GM19455 (cell line): ENCODE measurements around the gene CBX1.

ENCODE experiments used
- ATAC-seq: cut with Tn5 transposase; IDR thresholded peaks from one replicate; pipeline ENCODE4 v1.9.1; 2021; ENCODE audit not compliant: unreplicated experiment

Gene CBX1

DNA sequence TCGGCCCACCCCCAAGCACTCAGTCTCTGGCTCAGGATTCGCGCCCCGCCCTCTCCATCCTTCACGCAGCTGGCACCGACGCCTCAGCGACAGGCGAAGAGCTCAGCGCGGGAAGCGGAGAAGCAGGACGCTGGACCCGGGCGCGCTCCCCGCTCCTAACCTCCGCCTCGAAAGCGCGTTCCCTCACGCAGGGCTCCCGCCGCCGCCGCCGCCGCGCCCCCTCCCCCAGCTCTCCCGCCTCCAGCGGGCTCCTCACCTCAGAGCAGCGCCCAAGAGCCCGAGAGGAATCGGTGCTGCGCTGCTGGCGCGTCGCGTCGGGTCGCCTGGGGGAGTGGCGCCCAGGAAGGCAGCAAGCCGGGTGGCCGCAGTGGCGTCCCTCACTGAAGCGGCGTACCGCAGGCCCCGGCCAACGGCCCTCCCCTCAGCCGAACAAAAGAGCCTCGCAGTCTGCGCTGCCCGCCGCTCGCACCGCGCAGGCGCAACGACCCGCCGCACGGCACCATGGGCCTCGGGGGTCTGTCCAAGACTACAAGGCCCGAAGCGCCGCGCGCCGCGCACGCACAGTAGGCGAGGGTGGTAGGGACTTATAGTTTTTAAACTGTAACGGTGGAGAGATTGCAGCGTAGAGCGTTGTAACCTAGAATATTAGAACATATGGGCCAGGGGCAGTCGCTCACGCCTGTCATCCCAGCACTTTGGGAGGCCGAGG lies at the start of gene CBX1:
CBX1 (minus strand) TSS at position 467 of the 709 bp plus-strand sequence. CDS start 24,474 bp downstream, outside the sequence.
- peak; percentile 91 for ATAC-seq

GRCh38 chr17:48150597-48151001 lies 49.3 kb upstream of the CBX1 start:
- ATAC-seq: no peak

DNA sequence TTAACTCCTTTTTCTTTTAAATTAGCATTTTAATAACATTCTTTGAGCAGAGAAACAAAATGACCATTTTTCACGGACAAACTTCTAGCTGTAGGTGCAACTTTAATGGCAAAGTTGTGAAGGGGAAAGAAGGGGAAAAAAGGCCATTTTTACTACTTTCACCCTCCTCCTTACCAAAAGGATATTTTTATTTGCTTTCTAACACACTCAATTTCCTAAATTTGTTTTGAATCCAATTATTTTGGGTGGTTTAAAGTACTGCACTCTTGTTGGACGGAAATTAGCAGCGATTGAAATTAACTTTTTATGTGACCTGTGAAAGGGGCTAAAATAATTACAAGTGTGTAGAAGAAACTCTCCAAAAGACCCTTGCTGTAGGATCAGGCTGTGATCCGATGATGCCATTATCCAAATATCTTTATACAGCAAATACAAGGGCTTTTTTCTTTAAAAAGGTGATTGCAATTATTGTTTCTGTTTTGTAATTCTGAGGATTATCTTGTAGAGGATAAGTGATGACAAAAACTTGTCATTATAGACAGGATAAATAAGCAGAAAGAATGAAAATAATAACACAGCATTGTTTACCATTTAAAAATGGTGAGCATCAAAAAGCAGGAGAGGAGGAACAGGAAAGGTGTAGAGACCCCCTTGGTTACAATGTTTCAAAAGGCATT lies 48.6 kb upstream of the CBX1 start:
- no peak for ATAC-seq

GRCh38 chr17:48148854-48149786 lies 47.8 kb upstream of the CBX1 start:
- ATAC-seq: no peak

DNA sequence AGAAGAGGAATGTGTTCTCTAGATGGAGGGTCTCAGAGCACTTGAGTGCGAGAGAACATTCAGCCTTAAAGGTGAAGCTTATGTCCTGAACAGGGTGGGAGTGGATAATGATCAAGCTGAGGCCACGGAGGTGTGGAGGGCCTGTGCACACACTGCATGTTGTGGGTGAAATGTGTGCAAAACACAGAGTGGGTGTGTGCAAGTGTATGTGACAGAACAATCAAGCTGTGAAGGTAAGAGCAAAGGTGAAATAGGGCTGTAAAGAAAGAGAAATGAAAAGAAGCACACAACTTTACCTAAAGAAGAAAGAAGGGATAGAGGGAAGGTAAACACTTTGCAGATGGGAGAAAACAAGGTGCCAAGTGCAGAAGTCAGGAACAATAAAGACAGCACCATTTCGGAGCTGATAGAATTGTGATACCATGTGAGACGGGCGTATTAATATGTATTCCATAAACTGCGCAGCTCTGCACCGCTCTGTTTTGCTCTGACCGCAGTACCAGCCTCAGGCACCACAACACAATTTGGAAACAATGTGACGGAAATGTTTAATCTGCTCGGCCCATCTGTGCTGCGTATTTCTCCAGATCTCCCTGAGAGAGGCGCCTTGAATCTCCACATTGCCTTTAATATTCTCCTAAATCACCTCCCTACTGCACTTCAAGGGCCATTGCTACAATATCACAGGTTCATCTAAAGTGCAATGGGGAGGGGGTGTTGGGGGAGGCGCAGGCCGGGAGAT lies 46.9 kb upstream of the CBX1 start:
- no peak for ATAC-seq

GRCh38 chr17:48144976-48145798 lies 43.9 kb upstream of the CBX1 start:
- no peak for ATAC-seq

DNA sequence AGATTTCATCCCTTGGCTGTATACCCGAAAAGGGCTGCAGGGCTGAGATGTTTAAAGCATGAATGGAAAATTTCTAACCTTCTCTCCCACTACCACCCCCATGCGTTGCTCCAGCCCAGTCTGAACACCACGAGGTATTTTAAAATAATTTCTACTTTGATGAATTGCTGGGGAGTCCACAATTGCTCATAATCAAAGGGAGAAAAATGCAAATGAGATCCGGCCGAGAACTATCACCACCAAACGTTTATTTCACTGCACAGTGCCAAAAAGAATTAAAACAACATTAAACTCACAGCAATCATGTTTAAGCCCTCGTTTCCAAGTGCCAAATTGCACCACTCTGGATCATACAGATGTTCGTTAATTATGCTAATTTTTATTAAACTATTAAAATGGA lies 43.0 kb upstream of the CBX1 start:
- ATAC-seq: no peak

DNA sequence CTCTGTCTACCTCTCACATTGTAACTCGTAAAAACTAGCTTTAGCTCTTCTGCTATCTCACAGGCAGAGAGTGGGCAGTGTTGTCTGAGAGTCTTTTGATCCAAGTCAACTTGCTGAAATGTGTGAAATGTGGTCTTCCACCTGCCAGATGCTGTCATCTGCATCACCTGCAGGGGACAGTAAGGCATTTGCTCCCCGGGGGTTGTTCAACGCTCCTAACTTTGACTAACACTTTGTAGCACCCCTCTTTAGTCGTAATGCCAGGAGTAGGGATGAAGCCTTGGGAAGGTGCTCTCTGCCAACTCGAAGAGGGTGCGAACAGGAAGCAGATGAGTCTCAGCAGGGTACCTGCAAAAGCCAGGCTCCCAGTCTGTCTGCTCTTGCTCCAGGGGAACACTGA lies 42.4 kb upstream of the CBX1 start:
- ATAC-seq: no peak

DNA sequence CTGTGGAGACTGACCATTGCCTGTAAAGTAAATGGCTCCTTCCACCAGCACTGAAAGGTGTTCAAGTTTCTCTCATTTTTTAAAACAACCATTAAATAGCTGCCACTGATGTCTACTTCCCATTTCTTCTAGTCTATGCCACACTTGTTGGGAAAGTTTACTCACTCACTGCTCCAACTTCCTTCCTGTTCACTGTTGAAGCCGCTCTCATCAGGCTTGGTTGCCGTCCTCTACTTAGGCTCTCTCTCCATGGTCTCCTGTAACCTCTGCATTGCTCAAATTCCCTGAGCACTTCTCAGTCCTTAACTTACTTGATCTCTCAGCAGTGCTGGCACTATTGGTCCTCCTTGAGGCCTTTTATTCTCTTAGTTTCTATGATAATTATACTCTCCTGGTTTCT lies 38.7 kb upstream of the CBX1 start:
- no peak for ATAC-seq

DNA sequence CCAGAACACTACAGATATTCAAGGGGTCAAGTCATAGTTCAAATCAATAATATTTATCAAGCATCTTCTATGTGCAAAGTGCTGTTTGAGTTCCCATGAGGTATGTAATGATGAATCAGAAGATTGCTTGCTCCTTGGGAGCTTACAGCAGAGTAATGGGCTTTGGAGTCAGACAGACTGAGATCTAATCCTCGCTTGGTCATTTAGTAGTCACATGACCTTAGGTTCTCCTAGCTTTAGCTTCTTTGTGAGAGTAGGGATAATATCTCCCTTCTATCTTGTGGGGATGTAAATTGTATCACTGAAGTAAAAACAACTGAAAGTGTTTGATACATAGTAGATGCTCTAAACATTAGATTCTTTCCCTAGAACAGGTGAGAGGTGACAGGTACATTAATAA lies 36.4 kb upstream of the CBX1 start:
- no peak for ATAC-seq

DNA sequence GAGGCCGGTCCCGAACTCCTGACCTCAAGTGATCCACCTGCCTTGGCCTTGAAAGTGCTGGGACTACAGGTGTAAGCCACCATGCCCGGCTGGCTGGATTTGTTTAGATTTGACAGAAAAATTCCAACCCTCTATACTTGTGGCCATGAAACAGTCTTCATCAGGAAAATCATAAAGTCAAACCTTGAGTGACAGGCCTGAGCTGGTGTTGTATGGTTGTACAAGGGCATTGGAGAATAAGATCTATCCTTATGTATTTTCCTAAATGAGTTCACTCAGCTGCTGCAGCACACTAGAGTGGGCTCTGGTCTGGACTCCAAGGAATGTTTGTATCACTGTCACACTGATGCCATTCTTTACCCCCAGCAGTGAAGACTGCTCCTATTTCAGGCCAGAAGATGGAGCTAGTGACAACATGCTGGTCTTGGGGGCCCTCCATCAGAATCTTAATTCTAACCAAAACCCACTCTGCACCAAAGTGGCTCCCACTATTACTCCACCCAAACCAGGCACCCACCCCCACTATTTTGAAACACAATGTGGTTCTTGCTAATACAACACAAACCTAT lies 33.7 kb upstream of the CBX1 start:
- ATAC-seq: no peak

- no peak for ATAC-seq
Measured at GRCh38 chr17:48132385-48132784, 31.1 kb upstream of the CBX1 start.

- no peak for ATAC-seq
Measured at GRCh38 chr17:48131216-48131824, 30.0 kb upstream of the CBX1 start.

GRCh38 chr17:48129981-48130380 lies 28.7 kb upstream of the CBX1 start:
- ATAC-seq: no peak

- ATAC-seq: no peak
Measured at GRCh38 chr17:48128400-48128799, 27.1 kb upstream of the CBX1 start.

DNA sequence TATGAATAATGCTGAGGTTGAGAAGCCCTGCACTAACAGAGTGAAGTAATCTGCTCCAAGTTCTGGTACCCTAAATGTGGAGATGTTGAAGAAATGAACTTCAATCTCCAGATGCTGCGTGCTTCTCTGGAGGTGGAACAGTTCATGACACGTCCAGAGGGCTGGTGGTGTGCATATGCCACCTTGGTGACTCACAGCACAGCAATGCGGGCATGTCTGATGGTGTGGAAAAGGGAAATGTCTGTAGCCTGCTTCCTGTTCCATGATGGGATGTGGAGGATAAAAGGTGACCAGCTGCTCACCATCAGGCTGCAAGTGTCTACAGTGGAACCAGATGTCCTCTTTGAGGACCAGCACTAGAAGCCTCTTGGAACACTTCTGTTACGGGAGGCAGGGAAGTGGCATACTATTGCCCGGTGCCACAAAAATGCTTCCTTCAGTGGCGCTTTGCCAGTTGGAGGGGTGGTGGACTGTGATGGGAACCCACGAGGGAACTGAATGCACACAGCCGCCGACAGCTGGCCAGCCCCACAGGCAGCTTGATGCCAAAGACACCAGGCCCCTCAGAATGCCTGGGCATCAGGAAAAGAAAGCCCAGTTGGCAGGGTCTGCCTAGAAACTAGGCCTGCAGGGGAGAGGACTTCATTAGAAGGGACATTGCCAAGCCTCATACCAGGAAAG lies 26.2 kb upstream of the CBX1 start:
- no peak for ATAC-seq

- no peak for ATAC-seq
Measured at GRCh38 chr17:48126532-48126850, 25.2 kb upstream of the CBX1 start.

DNA sequence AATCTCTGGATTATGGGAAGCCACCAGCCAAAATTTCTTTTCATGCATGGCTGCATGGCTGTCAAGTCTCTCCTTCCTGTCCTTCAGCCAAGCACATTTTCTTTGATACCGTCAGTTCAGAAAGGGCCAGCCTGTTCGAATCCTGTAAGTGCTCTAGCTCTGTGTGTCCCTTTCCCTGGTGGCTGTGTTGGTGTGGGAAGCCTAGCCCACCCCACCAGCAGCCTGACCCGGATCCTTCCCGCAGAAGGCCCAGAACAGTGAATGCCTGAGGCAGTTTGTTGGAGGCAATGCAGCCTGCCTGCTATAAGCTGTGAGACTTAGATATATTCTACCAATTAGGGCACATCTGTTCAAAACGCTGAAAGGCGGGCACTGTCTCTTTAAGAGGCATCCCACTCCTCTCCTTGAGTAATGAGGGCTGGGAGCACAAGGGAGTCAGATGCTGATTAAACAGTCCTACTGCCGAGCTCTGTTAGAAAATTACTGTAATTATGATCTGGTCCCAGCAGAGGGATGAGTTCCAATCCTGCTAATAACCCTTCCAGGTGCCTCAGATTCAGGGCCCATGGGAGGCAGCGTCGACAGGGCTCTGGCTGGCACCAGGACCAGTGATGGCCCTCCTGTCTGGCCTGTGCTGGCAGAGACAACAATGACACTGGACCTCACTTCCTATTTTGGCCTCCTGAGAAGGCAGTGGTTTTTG lies 24.7 kb upstream of the CBX1 start:
- no peak for ATAC-seq
